Smooth muscle cell (in vitro differentiated cells): ENCODE results near the gene TSPAN9. TPM values are rescaled to one million over a fixed set of nuclear protein-coding genes. Genes with fewer than 3 reads are reported as not detected.

Experiments used
- DNase-seq: peaks from one replicate; lab custom pipeline; 2025; ENCODE audit not compliant: unreplicated experiment; lab: John Stamatoyannopoulos, UW
- H2AFZ ChIP-seq: fragments of 200-600 bp; sonication (generic); 2 replicates; pipeline ENCODE4 v1.6.0; 2016; ENCODE audit warnings: antibody characterized with exemption, low read depth, mild to moderate bottlenecking
- H3F3A ChIP-seq: fragments of 200-600 bp; sonication (generic); 2 replicates; pipeline ENCODE4 v1.6.0; 2017; ENCODE audit warnings: antibody characterized with exemption, low read depth
- H3K27ac ChIP-seq: fragments of 200-600 bp; sonication (generic); 2 replicates; pipeline ENCODE4 v1.5.1; 2016; ENCODE audit warnings: low read depth, mild to moderate bottlenecking
- H3K27me3 ChIP-seq: fragments of 200-600 bp; sonication (generic); 2 replicates; pipeline ENCODE4 v1.6.1; 2016; ENCODE audit warnings: low read depth, mild to moderate bottlenecking
- H3K36me3 ChIP-seq: fragments of 200-600 bp; sonication (generic); 2 replicates; pipeline ENCODE4 v1.5.1; 2016; ENCODE audit warnings: low read depth
- H3K4me1 ChIP-seq: fragments of 200-600 bp; sonication (generic); 2 replicates; pipeline ENCODE4 v1.5.1; 2016; ENCODE audit warnings: low read depth
- H3K4me2 ChIP-seq: fragments of 200-600 bp; sonication (generic); 2 replicates; pipeline ENCODE4 v1.6.0; 2016; ENCODE audit warnings: mild to moderate bottlenecking
- H3K4me3 ChIP-seq: fragments of 200-600 bp; sonication (generic); 2 replicates; pipeline ENCODE4 v1.5.1; 2016; ENCODE audit warnings: mild to moderate bottlenecking
- H3K79me2 ChIP-seq: fragments of 200-600 bp; sonication (generic); 2 replicates; pipeline ENCODE4 v1.6.0; 2016; ENCODE audit warnings: low read depth, mild to moderate bottlenecking
- H3K9ac ChIP-seq: fragments of 200-600 bp; sonication (generic); 2 replicates; pipeline ENCODE4 v1.6.0; 2016; ENCODE audit warnings: low read depth
- H3K9me3 ChIP-seq: fragments of 200-600 bp; sonication (generic); replicated peaks from 2 replicates; pipeline ENCODE4 v1.5.1; 2016; ENCODE audit warnings: low read depth
- H4K20me1 ChIP-seq: fragments of 200-600 bp; sonication (generic); 2 replicates; pipeline ENCODE4 v1.6.0; 2016; ENCODE audit warnings: low read depth
- WGBS: methylation state at CpG from one replicate; pipeline ENCODE4 v1.1.7; 2016; ENCODE audit warnings: low lambda C conversion rate; 5-methylcytosine and 5-hydroxymethylcytosine counted together
- polyA plus RNA-seq: library from polyadenylated mRNA; unstranded; fragments of >200 nt; fragmentation: Nextera tagmentation; extraction: Ambion mirVana; gene quantifications from 2 replicates; pipeline ENCODE4 v1.2.1, GENCODE V29; 2016
- total RNA-seq: library from RNA; depleted of rRNA; stranded (reverse); fragments of >200 nt; gene quantifications from 2 replicates; pipeline ENCODE4 v1.2.3, GENCODE V29; 2014
- TF ChIP-seq, protein P1 (sequence below): fragments of 200-600 bp; sonication (generic); IDR thresholded peaks from 2 replicates; pipeline ENCODE4 v1.5.1; 2017; ENCODE audit warnings: borderline replicate concordance, mild to moderate bottlenecking, antibody characterized with exemption; ENCODE audit not compliant: insufficient read depth, poor library complexity, severe bottlenecking

The TSPAN9 gene
- total and polyA plus RNA-seq, 2 experiments from 2014 or later = 17.7 to 29.8 TPM

- no peaks in the 10 kb centered on the region for H3K79me2 ChIP-seq
- H3K36me3 ChIP-seq = no peaks in the 10 kb centered on the region
- H3K27ac ChIP-seq = no peak overlapping the region
- no peaks in the 10 kb centered on the region for H3K27me3 ChIP-seq
- no peaks in the 10 kb centered on the region for H3K4me1 ChIP-seq
- H3F3A ChIP-seq = no peaks in the 10 kb centered on the region
- H3K4me2 ChIP-seq = no peak overlapping the region
- no peak overlapping the region for H3K4me3 ChIP-seq
- TF ChIP-seq, protein P1, sequence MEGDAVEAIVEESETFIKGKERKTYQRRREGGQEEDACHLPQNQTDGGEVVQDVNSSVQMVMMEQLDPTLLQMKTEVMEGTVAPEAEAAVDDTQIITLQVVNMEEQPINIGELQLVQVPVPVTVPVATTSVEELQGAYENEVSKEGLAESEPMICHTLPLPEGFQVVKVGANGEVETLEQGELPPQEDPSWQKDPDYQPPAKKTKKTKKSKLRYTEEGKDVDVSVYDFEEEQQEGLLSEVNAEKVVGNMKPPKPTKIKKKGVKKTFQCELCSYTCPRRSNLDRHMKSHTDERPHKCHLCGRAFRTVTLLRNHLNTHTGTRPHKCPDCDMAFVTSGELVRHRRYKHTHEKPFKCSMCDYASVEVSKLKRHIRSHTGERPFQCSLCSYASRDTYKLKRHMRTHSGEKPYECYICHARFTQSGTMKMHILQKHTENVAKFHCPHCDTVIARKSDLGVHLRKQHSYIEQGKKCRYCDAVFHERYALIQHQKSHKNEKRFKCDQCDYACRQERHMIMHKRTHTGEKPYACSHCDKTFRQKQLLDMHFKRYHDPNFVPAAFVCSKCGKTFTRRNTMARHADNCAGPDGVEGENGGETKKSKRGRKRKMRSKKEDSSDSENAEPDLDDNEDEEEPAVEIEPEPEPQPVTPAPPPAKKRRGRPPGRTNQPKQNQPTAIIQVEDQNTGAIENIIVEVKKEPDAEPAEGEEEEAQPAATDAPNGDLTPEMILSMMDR = no peak
- 94% methylated on average over 19 of the region's 19 CpGs for WGBS
- H3K9me3 ChIP-seq = no peaks in the 10 kb centered on the region
- no peak for DNase-seq
- no peak overlapping the region for H3K9ac ChIP-seq
- no peaks in the 10 kb centered on the region for H4K20me1 ChIP-seq
- H2AFZ ChIP-seq = no peak overlapping the region
Observed at GRCh38 chr12:3305904-3306619, 228.9 kb downstream of the TSPAN9 start.

GRCh38 chr12:3307389-3307788 is 230.2 kb downstream of the TSPAN9 start:
- no peak overlapping the region for H3K9ac ChIP-seq
- no peaks in the 10 kb centered on the region for H3K36me3 ChIP-seq
- TF ChIP-seq, protein P1 = no peak
- 90% methylated on average over 8 of the region's 8 CpGs for WGBS
- no peaks in the 10 kb centered on the region for H3K9me3 ChIP-seq
- H3K4me3 ChIP-seq = no peak overlapping the region
- H4K20me1 ChIP-seq = no peaks in the 10 kb centered on the region
- no peak for DNase-seq
- no peaks in the 10 kb centered on the region for H3K79me2 ChIP-seq
- no peak overlapping the region for H2AFZ ChIP-seq
- H3K4me2 ChIP-seq = no peak overlapping the region
- no peaks in the 10 kb centered on the region for H3K27me3 ChIP-seq
- H3F3A ChIP-seq = no peaks in the 10 kb centered on the region
- H3K27ac ChIP-seq = no peak overlapping the region
- no peaks in the 10 kb centered on the region for H3K4me1 ChIP-seq

DNA sequence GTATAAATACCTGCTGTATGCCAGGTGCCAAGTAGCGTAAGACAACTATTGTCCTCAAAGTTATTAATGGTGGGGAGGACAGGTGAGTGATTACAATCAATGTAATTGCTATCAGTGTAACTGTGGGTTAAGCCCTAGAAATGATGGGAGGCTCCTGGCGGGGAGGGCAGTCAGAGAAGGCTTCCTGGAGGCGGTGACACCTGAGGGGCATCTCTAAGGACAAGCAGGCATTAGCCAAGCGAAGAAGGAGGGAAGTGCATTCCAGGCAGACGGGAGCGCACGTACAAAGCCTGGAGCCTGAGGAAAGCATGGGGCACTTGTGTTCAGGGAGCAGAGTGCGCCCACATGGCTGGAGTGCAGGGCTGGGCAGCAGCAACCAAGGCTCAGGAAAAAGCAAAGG is 230.9 kb downstream of the TSPAN9 start:
- H3K27ac ChIP-seq = no peak overlapping the region
- no peak overlapping the region for H3K9ac ChIP-seq
- H4K20me1 ChIP-seq = no peaks in the 10 kb centered on the region
- no peak overlapping the region for H3K4me2 ChIP-seq
- no peaks in the 10 kb centered on the region for H3K9me3 ChIP-seq
- H3K36me3 ChIP-seq = no peaks in the 10 kb centered on the region
- DNase-seq = no peak
- no peak overlapping the region for H3K4me3 ChIP-seq
- no peak overlapping the region for H2AFZ ChIP-seq
- no peaks in the 10 kb centered on the region for H3K79me2 ChIP-seq
- no peaks in the 10 kb centered on the region for H3F3A ChIP-seq
- 94% methylated on average over 8 of the region's 8 CpGs for WGBS
- TF ChIP-seq, protein P1 = no peak
- H3K4me1 ChIP-seq = no peaks in the 10 kb centered on the region
- no peaks in the 10 kb centered on the region for H3K27me3 ChIP-seq

GRCh38 chr12:3308609-3309008 is 231.4 kb downstream of the TSPAN9 start:
- TF ChIP-seq, protein P1 = no peak
- no peak for DNase-seq
- 76% methylated on average over 7 of the region's 9 CpGs for WGBS

More at GRCh38 chr12:3308609-3309008, 231.4 kb downstream of the TSPAN9 start:
- H3K4me3 ChIP-seq = no peak overlapping the region
- no peaks in the 10 kb centered on the region for H3K79me2 ChIP-seq
- H3K27me3 ChIP-seq = no peaks in the 10 kb centered on the region
- no peak overlapping the region for H3K9ac ChIP-seq
- H3F3A ChIP-seq = no peaks in the 10 kb centered on the region
- no peak overlapping the region for H3K4me2 ChIP-seq
- no peaks in the 10 kb centered on the region for H3K9me3 ChIP-seq
- H2AFZ ChIP-seq = no peak overlapping the region
- no peak overlapping the region for H3K27ac ChIP-seq
- H4K20me1 ChIP-seq = no peaks in the 10 kb centered on the region
- H3K4me1 ChIP-seq = no peaks in the 10 kb centered on the region
- no peaks in the 10 kb centered on the region for H3K36me3 ChIP-seq
